DOHH2 (cell line): Measurements from ENCODE around the gene CCDC169.

Source experiments
- H3F3A ChIP-seq: fragments of 200-600 bp; sonication (generic), shearing (Covaris generic); 2 replicates; pipeline ENCODE4 v1.6.0; 2016; ENCODE audit warnings: antibody characterized with exemption, mild to moderate bottlenecking; ENCODE audit not compliant: control insufficient read depth, insufficient read depth
- H3K27ac ChIP-seq: fragments of 200-600 bp; sonication (generic); 2 replicates; pipeline ENCODE4 v1.5.1; 2014; ENCODE audit warnings: low read depth, mild to moderate bottlenecking, low read length, moderate library complexity
- H3K27me3 ChIP-seq: fragments of 200-600 bp; sonication (generic); 2 replicates; pipeline ENCODE4 v1.6.1; 2014; ENCODE audit warnings: mild to moderate bottlenecking, low read length, mixed read lengths; ENCODE audit not compliant: control insufficient read depth
- H3K36me3 ChIP-seq: fragments of 200-600 bp; sonication (generic); 2 replicates; pipeline ENCODE4 v1.6.1; 2014; ENCODE audit warnings: mild to moderate bottlenecking, low read length, moderate library complexity, mixed read lengths; ENCODE audit not compliant: control insufficient read depth
- H3K4me1 ChIP-seq: fragments of 200-600 bp; sonication (generic); 2 replicates; pipeline ENCODE4 v1.6.1; 2014; ENCODE audit warnings: mild to moderate bottlenecking, low read length, mixed read lengths; ENCODE audit not compliant: control insufficient read depth
- H3K4me2 ChIP-seq: fragments of 200-600 bp; sonication (generic); 2 replicates; pipeline ENCODE4 v1.6.0; 2014; ENCODE audit warnings: mild to moderate bottlenecking, low read length, moderate library complexity
- H3K4me3 ChIP-seq: fragments of 200-600 bp; sonication (generic); 2 replicates; pipeline ENCODE4 v1.5.1; 2014; ENCODE audit warnings: mild to moderate bottlenecking, low read length, mixed read lengths
- H3K79me2 ChIP-seq: fragments of 200-600 bp; sonication (generic); 2 replicates; pipeline ENCODE4 v1.6.1; 2014; ENCODE audit warnings: mild to moderate bottlenecking, low read length, mixed read lengths; ENCODE audit not compliant: control insufficient read depth
- H3K9me2 ChIP-seq: fragments of 200-600 bp; sonication (generic); replicated peaks from 2 replicates; pipeline ENCODE4 v1.6.1; 2014; ENCODE audit warnings: mild to moderate bottlenecking, low read length, mixed read lengths; ENCODE audit not compliant: control insufficient read depth
- H3K9me3 ChIP-seq: fragments of 200-600 bp; sonication (generic); 2 replicates; pipeline ENCODE4 v1.6.1; 2014; ENCODE audit warnings: antibody characterized with exemption, low read length, mixed read lengths; ENCODE audit not compliant: control insufficient read depth, insufficient read depth
- H4K20me1 ChIP-seq: fragments of 200-600 bp; sonication (generic); 2 replicates; pipeline ENCODE4 v1.6.0; 2014; ENCODE audit warnings: low read depth, mild to moderate bottlenecking, antibody characterized with exemption, low read length, moderate library complexity; ENCODE audit not compliant: control insufficient read depth, insufficient read depth
- CTCF ChIP-seq: fragments of 200-600 bp; sonication (generic); IDR thresholded peaks from one replicate; pipeline ENCODE4 v1.5.1; 2014; ENCODE audit warnings: antibody characterized with exemption, mild to moderate bottlenecking, low read depth, low read length; ENCODE audit not compliant: poor library complexity, severe bottlenecking
- EZH2phosphoT487 ChIP-seq: fragments of 200-600 bp; sonication (generic); IDR thresholded peaks from 2 replicates; pipeline ENCODE4 v1.6.1; 2017; ENCODE audit warnings: borderline replicate concordance, mild to moderate bottlenecking, antibody characterized with exemption, low read length, moderate library complexity, mixed read lengths

Gene CCDC169

GRCh38 chr13:36273431-36273830 lies 24.2 kb downstream of the CCDC169 start:
- Histone ChIP-seq H3K27ac (no peak overlapping the region), H3K27me3 (no peaks in the 10 kb centered on the region), H3K9me3 (no peaks in the 10 kb centered on the region), H3K9me2 (no peaks in the 10 kb centered on the region), H3K4me3 (no peak overlapping the region), H3K4me1 (no peaks in the 10 kb centered on the region), H3K4me2 (no peak overlapping the region), H3K36me3 (no peaks in the 10 kb centered on the region), H3F3A (no peaks in the 10 kb centered on the region), H4K20me1 (no peaks in the 10 kb centered on the region), H3K79me2 (no peaks in the 10 kb centered on the region)
- no peak for TF ChIP-seq CTCF
- TF ChIP-seq EZH2phosphoT487 = no peak

DNA sequence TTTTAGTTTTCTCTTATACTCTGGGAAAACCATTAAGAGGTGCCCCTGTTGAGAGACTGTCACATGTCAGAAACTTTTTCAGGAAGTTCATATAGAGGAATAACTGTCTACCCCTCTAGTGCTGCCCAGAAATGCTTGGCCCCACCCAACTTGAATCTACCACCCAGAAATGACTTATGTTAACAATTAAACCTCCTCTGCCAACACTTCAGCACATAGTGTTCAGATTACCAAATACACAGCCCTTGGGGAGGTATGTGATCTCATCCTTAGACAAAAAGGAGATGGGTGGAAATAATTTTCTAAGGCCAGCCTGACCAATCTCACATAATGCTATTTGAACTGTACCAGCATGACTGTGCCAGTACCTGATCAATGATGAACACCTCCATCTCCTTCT lies 35.6 kb downstream of the CCDC169 start:
- TF ChIP-seq EZH2phosphoT487 (no peak), CTCF (no peak)
- H3K4me3 ChIP-seq = no peak overlapping the region
- no peaks in the 10 kb centered on the region for H3K9me3 ChIP-seq
- H3K9me2 ChIP-seq = no peaks in the 10 kb centered on the region
- H3K79me2 ChIP-seq = no peaks in the 10 kb centered on the region
- no peaks in the 10 kb centered on the region for H3K36me3 ChIP-seq
- no peaks in the 10 kb centered on the region for H4K20me1 ChIP-seq
- no peaks in the 10 kb centered on the region for H3F3A ChIP-seq
- H3K27me3 ChIP-seq = no peaks in the 10 kb centered on the region
- no peak overlapping the region for H3K4me2 ChIP-seq
- no peak overlapping the region for H3K27ac ChIP-seq
- no peaks in the 10 kb centered on the region for H3K4me1 ChIP-seq

GRCh38 chr13:36261011-36261410 lies 36.6 kb downstream of the CCDC169 start:
- Histone ChIP-seq H3K36me3 (no peaks in the 10 kb centered on the region), H3K27me3 (no peaks in the 10 kb centered on the region), H3K79me2 (no peaks in the 10 kb centered on the region), H3K4me3 (no peak overlapping the region), H3K4me2 (no peak overlapping the region), H3F3A (no peaks in the 10 kb centered on the region), H4K20me1 (no peaks in the 10 kb centered on the region), H3K9me2 (no peaks in the 10 kb centered on the region), H3K27ac (no peak overlapping the region), H3K4me1 (no peaks in the 10 kb centered on the region), H3K9me3 (no peaks in the 10 kb centered on the region)
- no peak for TF ChIP-seq CTCF
- TF ChIP-seq EZH2phosphoT487 = no peak
